ENCODE results near the gene CYP2D6. TPM values are rescaled to one million over a fixed set of nuclear protein-coding genes. Genes with fewer than 3 reads are reported as not detected.

CYP2D6 gene
- total and polyA plus RNA-seq, 2 of the 13 experiments (the other 11 are each of a cell fraction or from before 2014, with no cell fraction given): 1.0 to 3.7 TPM

DNA sequence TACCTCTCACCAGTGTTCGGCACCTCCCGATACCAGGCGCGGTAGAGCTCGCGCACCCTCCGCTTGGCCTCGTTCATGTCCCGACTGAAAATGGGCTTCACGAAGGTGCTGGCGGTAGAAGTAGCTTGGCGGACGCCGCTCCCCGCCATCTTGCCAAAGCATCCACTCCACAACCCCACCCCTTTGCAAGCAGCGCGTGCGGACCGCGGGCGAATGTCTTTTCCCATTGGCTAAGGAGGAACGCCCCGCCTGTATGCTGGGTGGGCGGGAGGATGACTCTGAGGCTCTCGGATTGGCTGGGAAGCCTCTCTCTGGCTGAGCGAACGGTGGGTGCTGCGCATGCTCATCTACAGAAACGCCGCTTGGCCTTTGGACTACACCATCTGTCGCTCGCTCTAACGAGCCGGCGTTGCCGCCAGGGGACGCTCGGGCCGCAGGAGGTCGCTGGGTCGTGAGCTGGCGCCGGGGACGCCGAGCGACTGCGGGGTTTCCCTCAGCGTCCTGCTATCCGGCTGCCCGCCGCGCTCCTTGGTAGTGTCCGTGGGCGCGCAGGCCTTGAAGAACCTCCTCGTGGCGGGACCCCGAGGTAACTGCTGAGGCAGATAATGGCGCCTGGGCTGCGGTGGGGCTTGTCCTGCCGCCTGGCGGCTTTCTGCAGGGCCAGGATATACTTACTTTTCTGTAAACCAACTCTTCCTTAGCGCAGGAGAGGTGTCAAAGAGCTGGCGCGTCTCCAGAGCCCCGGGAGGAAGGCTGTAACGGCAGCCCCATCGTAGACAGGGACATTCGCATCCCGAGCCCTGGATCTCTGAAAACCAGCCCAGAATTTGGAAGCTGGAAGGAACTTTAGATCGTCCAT lies 39.8 kb downstream of the CYP2D6 start, which contains the start of gene NDUFA6 (continued):
- TF ChIP-seq, protein P1, sequence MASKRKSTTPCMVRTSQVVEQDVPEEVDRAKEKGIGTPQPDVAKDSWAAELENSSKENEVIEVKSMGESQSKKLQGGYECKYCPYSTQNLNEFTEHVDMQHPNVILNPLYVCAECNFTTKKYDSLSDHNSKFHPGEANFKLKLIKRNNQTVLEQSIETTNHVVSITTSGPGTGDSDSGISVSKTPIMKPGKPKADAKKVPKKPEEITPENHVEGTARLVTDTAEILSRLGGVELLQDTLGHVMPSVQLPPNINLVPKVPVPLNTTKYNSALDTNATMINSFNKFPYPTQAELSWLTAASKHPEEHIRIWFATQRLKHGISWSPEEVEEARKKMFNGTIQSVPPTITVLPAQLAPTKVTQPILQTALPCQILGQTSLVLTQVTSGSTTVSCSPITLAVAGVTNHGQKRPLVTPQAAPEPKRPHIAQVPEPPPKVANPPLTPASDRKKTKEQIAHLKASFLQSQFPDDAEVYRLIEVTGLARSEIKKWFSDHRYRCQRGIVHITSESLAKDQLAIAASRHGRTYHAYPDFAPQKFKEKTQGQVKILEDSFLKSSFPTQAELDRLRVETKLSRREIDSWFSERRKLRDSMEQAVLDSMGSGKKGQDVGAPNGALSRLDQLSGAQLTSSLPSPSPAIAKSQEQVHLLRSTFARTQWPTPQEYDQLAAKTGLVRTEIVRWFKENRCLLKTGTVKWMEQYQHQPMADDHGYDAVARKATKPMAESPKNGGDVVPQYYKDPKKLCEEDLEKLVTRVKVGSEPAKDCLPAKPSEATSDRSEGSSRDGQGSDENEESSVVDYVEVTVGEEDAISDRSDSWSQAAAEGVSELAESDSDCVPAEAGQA (IDR thresholded peaks at IDR 0.05; ENCODE audit: low read depth): peak; percentile 31; the same call in 1 of the 2 replicates
- TF ChIP-seq, protein P1 (CRISPR knock-in tag; IDR thresholded peaks at IDR 0.05; ENCODE audit: borderline replicate concordance): no peak
- peak; percentile 85 for TF ChIP-seq HDAC1 (CRISPR knock-in tag; IDR thresholded peaks at IDR 0.05)
- TF ChIP-seq ZNF280B (CRISPR knock-in tag; IDR thresholded peaks at IDR 0.05; ENCODE audit: borderline replicate concordance): no peak; the same call in 1 of the 2 replicates
- TF ChIP-seq ZNF3 (CRISPR knock-in tag; IDR thresholded peaks at IDR 0.05): no peak
- peak; percentile 97 for TF ChIP-seq ZNF800 (CRISPR knock-in tag; IDR thresholded peaks at IDR 0.05)
- no peak for TF ChIP-seq ATF7 (IDR thresholded peaks at IDR 0.05)
- peak; percentile 21; the same call in 1 of the 2 replicates for TF ChIP-seq ATF7 (CRISPR knock-in tag; IDR thresholded peaks at IDR 0.05)
- TF ChIP-seq HMGXB3 (CRISPR knock-in tag; IDR thresholded peaks at IDR 0.05; ENCODE audit: borderline replicate concordance): peak; percentile 96
- no peak; the same call in 1 of the 2 replicates for TF ChIP-seq REXO4 (CRISPR knock-in tag; IDR thresholded peaks at IDR 0.05; ENCODE audit: borderline replicate concordance)
- 0 out of 2 replicates have a peak, but pooled peaks have one; percentile 33 for TF ChIP-seq NKX3-1 (CRISPR knock-in tag; IDR thresholded peaks at IDR 0.05)
- TF ChIP-seq AGO1 (IDR thresholded peaks at IDR 0.05; ENCODE audit: low read depth, low read length, poor library complexity, severe bottlenecking): peak; percentile 57
- no peak for TF ChIP-seq ZNF703 (CRISPR knock-in tag; IDR thresholded peaks at IDR 0.05; ENCODE audit: borderline replicate concordance)
- TF ChIP-seq ZNF432 (CRISPR knock-in tag; IDR thresholded peaks at IDR 0.05; ENCODE audit: borderline replicate concordance): no peak

All from HepG2 (cell line).